Skeletal muscle tissue (tissue), 4 donors: ENCODE results near the gene CRTC3. TPM values are rescaled to one million over a fixed set of nuclear protein-coding genes. Genes with fewer than 3 reads are reported as not detected.
"Not testable (repeated sequence)": the region's sequence is repeated elsewhere in the genome, so short reads cannot be mapped to it uniquely, and the experiment has no call there.

ENCODE experiments used
- H3K27ac ChIP-seq: one replicate; pipeline ENCODE4 v1.7.0; 2013; ENCODE audit warnings: mild to moderate bottlenecking, low read depth, low read length, inconsistent platforms
- H3K27me3 ChIP-seq, 3 donors: one replicate each; pipeline ENCODE4 v1.7.0; 2013; ENCODE audit warnings: low read length in 3 of 3; ENCODE audit not compliant: control insufficient read depth in 3 of 3, insufficient read depth in 3 of 3
- H3K36me3 ChIP-seq, 3 donors: one replicate each; pipeline ENCODE4 v1.7.0; 2013; ENCODE audit warnings: low read length in 3 of 3; ENCODE audit not compliant: control insufficient read depth in 3 of 3, insufficient read depth in 3 of 3
- H3K4me1 ChIP-seq, 3 donors: one replicate each; pipeline ENCODE4 v1.7.0; 2013; ENCODE audit warnings: low read length in 3 of 3, mild to moderate bottlenecking in 3 of 3; ENCODE audit not compliant: control insufficient read depth in 3 of 3, insufficient read depth in 3 of 3
- H3K4me3 ChIP-seq, 3 donors: one replicate each; pipeline ENCODE4 v1.7.0; 2013; ENCODE audit warnings: low read length in 3 of 3
- H3K9ac ChIP-seq, 3 donors: one replicate each; pipeline ENCODE4 v1.7.0; 2013; ENCODE audit warnings: low read length in 3 of 3, mild to moderate bottlenecking in 3 of 3, moderate library complexity in 2 of 3, low read depth in 1 of 3
- H3K9me3 ChIP-seq, 3 donors: one replicate each; pipeline ENCODE4 v1.7.0; 2013; ENCODE audit warnings: low read length in 3 of 3; ENCODE audit not compliant: control insufficient read depth in 3 of 3
- total RNA-seq: library from RNA; depleted of rRNA; stranded (reverse); fragments of >200 nt; gene quantifications from one replicate; pipeline ENCODE4 v1.2.3, GENCODE V29; 2014
- donor health status: Osteomylitis.

CRTC3 gene
- total RNA-seq, 1 donor from 2014 or later, result 23.0 TPM

GRCh38 chr15:90689326-90689961 lies 159.7 kb downstream of the CRTC3 start:
- H3K36me3 ChIP-seq, H3K27me3 ChIP-seq, H3K4me3 ChIP-seq, H3K9ac ChIP-seq, H3K27ac ChIP-seq, H3K9me3 ChIP-seq, H3K4me1 ChIP-seq: not testable (repeated sequence)

DNA sequence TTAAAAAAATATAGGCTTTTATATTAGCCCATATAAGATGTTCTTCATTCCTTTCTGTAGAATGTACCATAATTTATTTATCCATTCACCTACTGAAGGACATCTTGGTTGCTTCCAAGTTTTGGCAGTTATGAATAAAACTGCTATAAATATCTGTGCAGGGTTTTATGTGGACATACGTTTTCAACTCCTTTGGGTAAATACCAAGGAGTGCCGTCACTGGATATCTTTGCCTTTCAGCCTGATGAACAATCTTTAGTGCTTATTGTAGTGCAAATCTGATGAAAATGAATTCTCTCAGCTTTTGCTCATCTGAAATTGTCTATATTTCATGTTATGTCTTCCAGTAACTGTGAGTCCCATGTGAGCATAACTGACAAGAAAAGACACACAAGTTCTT lies 160.9 kb downstream of the CRTC3 start:
- H3K9ac ChIP-seq, result no peak overlapping the region
- H3K9me3 ChIP-seq, result no peaks in the 10 kb centered on the region
- H3K27me3 ChIP-seq, result no peaks in the 10 kb centered on the region
- peaks cover 0 to 2% (median 0%) of the 10 kb centered on the region in 3 donors for H3K4me1 ChIP-seq
- H3K4me3 ChIP-seq, result no peak overlapping the region
- H3K36me3 ChIP-seq, result no peaks in the 10 kb centered on the region
- no peak overlapping the region for H3K27ac ChIP-seq

- no peak overlapping the region for H3K9ac ChIP-seq
- no peaks in the 10 kb centered on the region for H3K27me3 ChIP-seq
- H3K36me3 ChIP-seq, result no peaks in the 10 kb centered on the region
- H3K4me1 ChIP-seq, result peaks cover 0 to 2% (median 0%) of the 10 kb centered on the region in 3 donors
- H3K27ac ChIP-seq, result no peak overlapping the region
- H3K4me3 ChIP-seq, result no peak overlapping the region
- H3K9me3 ChIP-seq, result no peaks in the 10 kb centered on the region
Measured at GRCh38 chr15:90691369-90691768, 161.6 kb downstream of the CRTC3 start.

DNA sequence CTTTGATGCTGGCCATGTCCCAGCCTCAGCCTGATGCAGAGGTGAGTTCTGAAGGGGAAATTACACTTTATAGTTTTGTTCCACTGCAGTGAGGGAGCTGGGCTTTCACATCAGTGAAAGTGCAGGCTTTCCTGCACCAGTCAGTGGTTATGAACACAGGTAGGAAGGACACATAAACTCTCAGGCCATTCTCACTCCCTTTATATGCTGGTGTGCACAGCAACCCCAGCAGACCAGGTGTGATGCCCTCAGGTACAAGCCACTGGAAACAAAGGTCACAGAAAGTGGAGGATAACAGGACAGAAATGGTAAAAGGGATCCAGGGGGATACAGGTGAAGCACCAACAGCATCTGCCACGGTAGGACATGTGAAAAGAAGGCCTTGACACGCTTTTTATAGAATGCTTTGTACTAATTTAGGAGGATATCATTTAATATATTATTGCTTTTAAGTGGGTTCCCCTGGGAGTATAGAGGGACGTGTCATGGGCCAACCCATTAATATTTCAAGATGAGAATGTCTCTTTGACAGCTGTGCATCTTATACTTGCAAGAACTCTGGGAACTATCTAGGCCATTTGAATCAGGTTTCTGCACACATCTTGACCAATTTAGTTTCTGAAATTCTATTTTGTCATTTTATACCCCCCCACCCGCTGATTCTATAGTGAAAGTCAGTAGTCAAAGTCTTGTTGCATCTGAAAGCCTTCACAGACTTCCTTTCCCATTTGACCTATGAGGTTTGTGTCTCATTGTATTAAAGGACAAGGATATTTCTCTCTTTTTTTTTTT lies 162.5 kb downstream of the CRTC3 start:
- Histone ChIP-seq H3K27ac (no peak overlapping the region), H3K27me3 (no peaks in the 10 kb centered on the region), H3K9me3 (no peaks in the 10 kb centered on the region), H3K4me1 (peaks cover 0 to 2% (median 0%) of the 10 kb centered on the region in 3 donors), H3K36me3 (no peaks in the 10 kb centered on the region), H3K9ac (no peak overlapping the region), H3K4me3 (no peak overlapping the region)

Other genes starting within 250 kb of the CRTC3 start
- 2.1 TPM for gene ZNF774, start 177.6 kb upstream of the CRTC3 start, total RNA-seq
- 104 TPM for gene IQGAP1, start 141.7 kb upstream of the CRTC3 start, total RNA-seq
- 2.1 TPM for gene BLM, start 187.4 kb downstream of the CRTC3 start, total RNA-seq